ENCODE data around the gene BBS12.
A peak's percentile ranks its signal among the peaks of the same experiment; 100 is the strongest.

The BBS12 gene

DNA sequence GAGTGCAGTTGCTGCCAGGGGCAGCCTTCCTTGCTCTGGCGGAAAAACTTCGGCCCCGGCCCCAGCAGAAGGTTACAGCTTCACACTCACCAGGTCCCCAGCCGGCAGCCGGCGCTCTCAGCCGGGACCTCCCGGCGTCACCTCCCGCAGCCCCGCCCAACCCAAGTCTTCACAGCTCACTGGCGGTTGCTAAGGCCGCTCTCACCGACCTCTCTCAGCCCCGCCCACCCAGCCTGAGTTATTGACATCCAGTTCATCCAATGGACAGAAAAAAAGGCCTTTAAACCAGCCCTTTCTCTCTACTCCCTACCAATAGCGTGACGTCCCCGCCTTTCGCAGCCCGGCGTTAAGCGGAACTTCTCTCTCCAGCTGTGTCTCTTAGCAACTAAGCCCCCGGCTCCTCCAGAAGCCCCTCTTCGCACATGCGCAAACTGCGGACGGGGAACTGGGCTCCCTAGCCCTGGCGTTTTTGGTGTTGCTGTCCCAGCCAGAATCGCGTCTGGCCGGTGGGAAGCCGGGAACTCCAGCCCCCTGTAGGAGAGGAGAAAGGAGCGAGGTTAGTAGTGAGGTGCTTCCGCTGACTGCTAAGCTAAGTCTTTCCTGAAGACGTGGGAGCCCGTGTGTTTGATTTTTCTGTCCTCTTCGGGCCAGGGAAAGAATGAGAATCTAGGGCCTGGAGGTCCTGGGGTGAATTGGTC lies at the start of gene BBS12:
Gene BBS12 (plus strand): TSS at position 376 of the 698 bp plus-strand sequence. CDS start 9,189 bp downstream, outside the sequence.
- peak; percentile 74 to 100 (median 98) for DNase-seq

GRCh38 chr4:122686691-122687090 lies 45.8 kb upstream of the BBS12 start:
- DNase-seq = no peak

GRCh38 chr4:122687531-122688061 lies 44.9 kb upstream of the BBS12 start:
- DNase-seq = no peak

DNA sequence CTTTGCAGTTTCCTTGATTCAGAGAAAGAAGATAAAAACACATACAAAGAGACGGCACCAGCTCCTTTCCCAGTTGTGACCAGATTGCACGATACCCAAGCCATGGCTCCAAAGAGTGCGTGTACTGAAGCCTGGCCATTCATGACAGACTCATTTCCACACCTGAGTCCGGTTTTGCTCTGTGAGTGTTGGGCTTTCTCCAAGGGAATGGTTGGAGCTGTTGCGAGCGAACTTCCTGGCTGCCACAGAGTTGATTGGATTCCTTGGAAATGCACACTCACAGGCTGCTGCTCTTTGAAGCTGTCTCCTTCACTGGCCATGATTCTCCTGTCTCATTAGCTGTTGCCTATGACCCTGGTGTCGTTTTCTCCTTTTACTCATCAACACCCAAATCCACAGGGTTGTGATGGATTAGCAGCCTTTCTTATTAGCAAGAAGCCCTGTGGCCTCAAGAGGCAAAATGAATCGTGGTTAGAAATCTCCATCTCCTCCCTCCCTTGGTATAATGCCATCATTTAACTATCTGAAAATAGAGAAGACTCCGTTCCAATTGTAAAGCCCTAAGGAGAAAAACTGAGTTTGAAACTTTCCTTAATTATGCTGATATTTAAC lies 43.9 kb upstream of the BBS12 start:
- DNase-seq = no peak

DNA sequence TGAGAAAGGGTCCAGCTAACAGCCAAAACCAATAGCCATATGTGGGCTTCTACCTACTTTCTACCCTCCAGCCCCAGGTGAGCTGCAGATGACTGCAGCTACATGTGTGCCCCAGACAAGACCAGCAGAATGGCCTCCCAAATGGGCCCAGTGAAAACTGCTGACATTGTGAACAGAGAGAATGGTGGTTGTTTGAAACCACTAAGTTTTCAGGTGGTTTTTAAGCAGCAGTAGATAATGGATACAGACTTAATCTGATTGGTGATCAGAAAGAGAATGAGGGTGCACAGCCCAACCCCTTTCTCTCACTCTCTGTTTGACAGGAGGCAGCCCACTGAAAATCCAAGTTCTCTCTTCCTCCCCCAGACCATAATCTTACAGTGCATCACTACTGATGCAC lies 42.5 kb upstream of the BBS12 start:
- no peak for DNase-seq

- DNase-seq = no peak
Observed at GRCh38 chr4:122691988-122692387, 40.5 kb upstream of the BBS12 start.

DNA sequence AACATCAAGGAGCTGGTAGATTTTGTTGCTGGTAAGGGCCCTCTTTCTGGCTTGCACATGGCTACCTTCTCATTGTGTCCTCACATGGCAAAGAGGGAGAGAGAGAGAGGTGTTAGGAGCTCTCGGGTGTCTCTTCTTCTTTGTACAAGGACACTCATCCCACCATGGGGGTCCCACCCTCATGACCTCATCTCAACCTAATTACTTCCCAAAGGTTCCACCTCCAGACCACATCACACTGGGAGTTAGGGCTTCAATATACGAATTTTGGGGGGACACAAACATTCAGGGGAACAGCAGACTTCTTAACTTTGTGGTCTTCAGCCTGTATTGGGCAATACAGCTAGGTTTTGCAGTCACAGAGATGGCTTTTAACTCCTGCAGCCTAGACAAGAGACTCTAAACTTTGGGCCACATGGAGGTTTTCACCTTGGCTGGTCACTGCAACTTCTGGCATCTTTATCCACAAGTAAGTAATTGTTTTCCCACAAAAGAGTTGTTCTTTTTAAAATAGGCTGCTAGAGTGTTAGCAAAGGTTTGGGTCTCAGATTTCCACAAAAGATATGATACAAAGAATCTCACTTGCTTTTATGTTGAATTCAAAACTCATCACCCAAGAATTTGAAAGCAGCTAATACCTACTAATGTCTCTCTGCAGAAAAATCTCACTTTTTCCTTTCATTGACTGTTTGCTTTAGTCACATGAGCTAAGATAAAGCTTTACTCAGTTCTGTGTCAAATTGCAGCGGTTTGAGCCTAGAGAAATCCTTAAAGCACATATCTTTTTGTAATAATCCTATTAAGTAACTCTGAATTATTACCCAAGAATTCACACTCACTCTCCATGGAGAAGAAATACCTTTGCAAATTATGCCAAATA lies 39.6 kb upstream of the BBS12 start:
- DNase-seq = no peak

DNA sequence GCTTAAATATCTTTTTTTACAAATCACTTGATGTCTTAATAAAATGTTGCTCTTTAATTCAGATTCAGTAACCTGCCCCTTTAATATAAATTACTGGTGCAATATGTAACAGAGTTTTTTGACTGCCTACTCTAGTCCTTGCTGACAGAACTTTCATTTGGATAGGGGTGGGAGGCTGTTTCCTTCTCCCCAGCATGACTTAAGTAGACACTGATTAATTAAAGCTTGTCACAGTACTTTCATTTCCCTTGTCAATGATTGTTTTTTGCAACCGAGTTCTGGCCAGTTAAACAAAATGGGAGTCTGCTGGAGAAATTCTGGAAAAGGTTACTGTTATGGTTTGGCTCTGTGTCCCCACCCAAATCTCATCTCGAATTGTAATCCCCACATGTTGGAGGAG lies 37.3 kb upstream of the BBS12 start:
- no peak for DNase-seq

DNA sequence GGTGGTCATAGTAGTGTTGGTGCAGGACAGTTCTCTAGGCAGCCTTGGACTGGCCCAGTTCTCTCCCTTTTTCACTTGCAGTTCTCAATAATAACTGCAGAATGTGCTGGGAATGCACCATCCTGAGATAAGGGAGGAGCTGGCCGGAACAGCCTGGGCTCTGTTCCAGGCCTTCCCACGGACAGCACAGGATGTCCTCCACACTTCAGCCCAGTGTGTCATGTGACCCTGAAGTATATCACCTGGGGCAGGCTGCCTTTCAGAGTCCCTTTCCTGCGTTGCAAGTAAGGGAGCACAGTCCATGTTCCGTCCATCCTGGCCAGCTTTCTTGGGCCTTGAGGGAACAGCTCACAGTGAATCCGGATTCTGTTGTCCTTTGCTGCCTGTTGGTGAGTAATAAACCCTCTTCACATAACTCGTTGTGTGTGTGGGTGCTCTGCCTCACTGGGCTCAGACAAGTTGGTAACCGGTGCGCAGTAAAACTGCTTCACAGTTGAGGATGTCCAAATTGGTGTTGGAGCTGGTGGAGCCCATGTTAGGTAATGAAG lies 32.3 kb upstream of the BBS12 start:
- DNase-seq = no peak

- no peak for DNase-seq
Observed at GRCh38 chr4:122701061-122701460, 31.4 kb upstream of the BBS12 start.

DNA sequence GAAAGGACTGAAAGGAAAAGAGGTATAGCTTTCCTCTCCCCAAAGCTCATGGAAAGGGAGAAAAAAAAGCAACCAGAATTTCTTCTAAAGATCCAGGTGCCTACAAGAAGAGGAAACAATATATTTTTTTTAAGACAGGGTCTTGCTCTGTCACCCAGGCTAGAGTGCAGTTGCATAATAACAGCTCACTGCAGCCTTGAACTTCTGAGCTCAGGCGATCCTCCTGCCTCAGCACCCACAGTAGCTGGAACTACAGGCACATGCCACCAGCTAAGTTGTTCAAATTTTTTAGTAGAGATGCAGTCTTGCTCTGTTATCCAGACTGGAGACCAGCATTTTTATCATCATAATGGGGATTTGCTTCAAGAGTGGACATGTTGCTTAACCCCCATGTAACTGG lies 30.5 kb upstream of the BBS12 start:
- no peak for DNase-seq

GRCh38 chr4:122702939-122703338 lies 29.6 kb upstream of the BBS12 start:
- DNase-seq = no peak

- DNase-seq = no peak
Observed at GRCh38 chr4:122703868-122704267, 28.6 kb upstream of the BBS12 start.

GRCh38 chr4:122705009-122705408 lies 27.5 kb upstream of the BBS12 start:
- no peak for DNase-seq

DNA sequence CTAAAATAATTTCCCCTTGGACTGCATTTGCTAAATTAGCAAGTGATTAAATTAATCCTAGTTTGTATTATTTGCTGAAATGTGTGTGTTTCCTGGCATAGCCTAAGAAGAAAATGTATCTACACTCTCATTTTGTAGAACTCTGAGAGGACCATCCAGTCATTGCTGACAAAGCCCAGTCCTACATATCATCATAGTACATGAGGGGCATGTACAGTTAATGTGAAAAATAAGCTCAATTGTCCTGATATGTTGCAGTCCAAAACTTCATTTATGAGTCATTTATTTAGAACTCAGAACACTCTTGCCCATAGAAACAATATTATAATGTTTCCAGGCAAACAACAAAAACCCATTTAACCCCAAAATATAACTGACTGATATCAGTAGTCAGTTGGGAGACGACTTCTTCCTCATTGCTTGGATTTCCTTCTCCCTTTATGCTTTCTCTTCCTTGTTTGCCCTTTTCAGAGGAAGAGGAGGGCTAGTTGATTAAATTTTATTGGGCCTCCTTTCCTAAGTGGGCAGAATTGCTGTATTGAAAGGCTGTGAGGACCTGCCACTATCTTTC lies 26.9 kb upstream of the BBS12 start:
- no peak for DNase-seq

- no peak for DNase-seq
Observed at GRCh38 chr4:122706511-122706910, 26.0 kb upstream of the BBS12 start.

DNA sequence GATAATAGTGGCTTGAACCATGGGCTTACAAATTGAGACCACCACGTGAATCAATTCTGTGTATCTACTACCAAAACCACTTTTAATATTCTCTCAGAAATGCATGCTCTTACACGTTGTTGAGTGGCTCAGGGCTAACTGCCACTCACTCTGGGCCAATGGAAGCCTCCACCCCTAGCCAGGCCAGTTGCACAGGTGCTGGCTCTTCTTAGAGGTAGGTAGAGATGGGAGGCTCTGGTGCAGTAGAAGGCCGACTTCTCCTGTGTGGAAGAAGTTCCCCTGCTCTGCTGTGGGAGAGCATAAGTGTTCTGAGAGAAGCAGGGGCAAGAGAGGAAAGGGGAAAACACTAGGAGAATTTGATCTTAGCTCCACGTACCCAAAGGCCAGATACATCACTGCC lies 25.0 kb upstream of the BBS12 start:
- DNase-seq = no peak

GRCh38 chr4:122709236-122709635 lies 23.3 kb upstream of the BBS12 start:
- DNase-seq = no peak

DNA sequence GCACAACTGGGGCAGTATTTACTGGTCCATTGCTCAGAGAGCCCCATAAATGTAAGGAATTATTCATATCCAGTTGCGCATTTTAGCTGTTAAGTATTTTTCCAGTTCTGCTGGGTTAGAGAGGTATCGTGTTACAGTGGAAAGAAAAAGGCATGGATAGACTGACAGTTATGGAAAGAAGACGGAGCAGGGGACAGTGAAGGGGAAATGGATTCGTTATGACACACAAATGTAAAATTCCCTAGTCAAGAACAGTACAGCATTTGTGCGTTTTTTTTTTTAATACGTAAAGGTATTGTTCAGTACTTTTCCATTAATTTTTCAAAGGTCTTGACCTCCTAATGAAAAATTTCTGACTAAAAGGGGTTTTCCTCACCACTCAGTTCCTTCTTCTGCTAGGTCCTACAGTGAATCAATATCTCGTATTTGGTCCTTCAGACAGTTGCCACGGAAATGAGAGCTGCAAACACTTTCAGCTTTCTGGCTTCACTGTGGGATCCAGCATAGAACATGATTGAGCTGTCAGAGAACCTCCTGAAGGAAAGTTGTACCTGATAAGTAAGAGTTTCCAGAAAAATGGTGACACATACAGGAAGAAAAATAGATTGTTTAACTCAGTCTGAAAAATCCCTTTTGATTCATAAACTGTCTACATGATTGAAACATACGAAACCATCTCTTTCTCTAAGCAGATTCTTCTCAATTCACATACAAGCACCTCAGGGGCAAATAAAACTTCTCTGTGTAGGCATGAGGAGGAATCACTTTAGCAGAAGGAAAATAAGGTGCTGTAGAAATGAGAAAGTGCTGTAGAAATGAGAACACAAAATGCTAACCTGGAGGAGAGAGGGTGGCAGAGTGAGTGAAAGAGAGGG lies 21.8 kb upstream of the BBS12 start:
- DNase-seq = no peak

DNA sequence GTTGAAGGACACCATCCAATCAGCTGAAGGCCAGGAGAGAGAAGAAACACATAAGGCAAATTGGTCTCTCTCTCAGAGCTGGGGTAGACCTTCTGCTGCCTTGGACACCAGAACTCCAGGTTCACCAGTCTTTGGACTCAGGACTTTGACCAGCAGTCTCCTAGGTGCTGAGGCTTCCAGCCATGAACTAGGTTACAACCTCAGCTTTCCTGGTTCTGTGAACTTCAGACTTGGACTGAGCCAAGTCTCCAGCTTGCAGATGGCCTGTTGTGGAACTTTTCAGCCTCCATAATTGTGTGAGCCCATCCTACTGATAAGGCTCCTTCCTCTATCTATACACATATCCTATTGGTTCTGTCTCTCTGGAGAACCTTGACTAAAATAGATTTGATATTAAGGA lies 20.6 kb upstream of the BBS12 start:
- DNase-seq = no peak

Data from nucleus accumbens (tissue), 56 donors.